CD14-positive monocyte (primary cell): ENCODE data around the gene RAB11FIP4. TPM values are rescaled to one million over a fixed set of nuclear protein-coding genes. Genes with fewer than 3 reads are reported as not detected.

Experiments used
- DNase-seq, 3 donors: peaks; one replicate each; pipeline ENCODE4 v3.0.0-alpha.2; 2011 to 2022
- H2AFZ ChIP-seq: 2 replicates; pipeline ENCODE4 v1.6.0; 2012; ENCODE audit warnings: mild to moderate bottlenecking, low read depth, low read length, inconsistent platforms; ENCODE audit not compliant: insufficient read depth, poor library complexity, severe bottlenecking
- H3K27ac ChIP-seq, 2 donors: 1 replicate in 1 of 2; 2 replicates in 1 of 2; pipeline ENCODE4 v1.5.1; 2012 to 2013; ENCODE audit warnings: low read length in 2 of 2, control low read depth in 1 of 2, inconsistent platforms in 1 of 2, low read depth in 1 of 2, mild to moderate bottlenecking in 1 of 2
- H3K27me3 ChIP-seq, 2 donors: one replicate each; pipeline versions ENCODE4 v1.6.0 to v1.6.1; 2011 to 2013; ENCODE audit warnings: low read length in 2 of 2; ENCODE audit not compliant: control insufficient read depth in 2 of 2, insufficient read depth in 2 of 2
- H3K36me3 ChIP-seq, 2 donors: replicated peaks in 1 of 2; 1 replicate in 1 of 2; 2 replicates in 1 of 2; pipeline versions ENCODE4 v1.5.1 to v1.6.1; 2012 to 2013; ENCODE audit warnings: low read length in 2 of 2, control low read depth in 1 of 2, inconsistent platforms in 1 of 2, mild to moderate bottlenecking in 1 of 2; ENCODE audit not compliant: insufficient read depth in 2 of 2, control insufficient read depth in 1 of 2
- H3K4me1 ChIP-seq, 2 donors: 1 replicate in 1 of 2; 2 replicates in 1 of 2; pipeline versions ENCODE4 v1.5.1 to v1.6.1; 2012 to 2013; ENCODE audit warnings: low read length in 2 of 2, control low read depth in 1 of 2, inconsistent platforms in 1 of 2, mild to moderate bottlenecking in 1 of 2, moderate library complexity in 1 of 2; ENCODE audit not compliant: insufficient read depth in 2 of 2, control insufficient read depth in 1 of 2
- H3K4me2 ChIP-seq: replicated peaks from 2 replicates; pipeline ENCODE3; 2012; ENCODE audit warnings: low read length, moderate library complexity, mild to moderate bottlenecking; ENCODE audit not compliant: poor library complexity, severe bottlenecking; ENCODE audit errors: extremely low read depth
- H3K4me3 ChIP-seq, 3 experiments: fragments of 200-600 bp in 1 of 3; sonication (generic) in 1 of 3; replicated peaks in 1 of 3; 1 replicate in 2 of 3; 2 replicates in 1 of 3; pipeline ENCODE4 v1.5.1; 2011 to 2013; ENCODE audit warnings: low read length in 3 of 3, mild to moderate bottlenecking in 3 of 3, control low read depth in 2 of 3, low read depth in 2 of 3, inconsistent platforms in 1 of 3, moderate library complexity in 1 of 3
- H3K79me2 ChIP-seq: 2 replicates; pipeline ENCODE4 v1.6.0; 2012; ENCODE audit warnings: mild to moderate bottlenecking, control low read depth, inconsistent platforms, low read length, moderate library complexity; ENCODE audit not compliant: insufficient read depth
- H3K9ac ChIP-seq: 2 replicates; pipeline ENCODE4 v1.6.0; 2017; ENCODE audit warnings: low read length, mild to moderate bottlenecking; ENCODE audit not compliant: insufficient read depth, poor library complexity, severe bottlenecking
- H3K9me3 ChIP-seq, 2 donors: replicated peaks in 1 of 2; 1 replicate in 1 of 2; 2 replicates in 1 of 2; pipeline versions ENCODE4 v1.5.1 to v1.6.1; 2012 to 2013; ENCODE audit warnings: low read length in 2 of 2, control low read depth in 1 of 2; ENCODE audit not compliant: control insufficient read depth in 1 of 2, insufficient read depth in 1 of 2
- H4K20me1 ChIP-seq: 2 replicates; pipeline ENCODE4 v1.6.0; 2012; ENCODE audit warnings: mild to moderate bottlenecking, low read length, control low read depth, moderate library complexity; ENCODE audit not compliant: insufficient read depth
- H3K27ac Mint-ChIP-seq, 7 donors: one replicate each; pipeline ENCODE4 v1.8.0; 2020; ENCODE audit warnings: mild to moderate bottlenecking in 7 of 7, mixed read lengths in 7 of 7, moderate library complexity in 6 of 7, inconsistent platforms in 2 of 7
- H3K27me3 Mint-ChIP-seq, 3 donors: one replicate each; pipeline ENCODE4 v1.8.0; 2021 to 2022; ENCODE audit warnings: low read depth in 3 of 3, mild to moderate bottlenecking in 3 of 3, mixed read lengths in 3 of 3, moderate library complexity in 3 of 3, inconsistent platforms in 1 of 3
- H3K36me3 Mint-ChIP-seq, 2 donors: one replicate each; pipeline ENCODE4 v1.8.0; 2020; ENCODE audit warnings: mixed read lengths in 2 of 2, inconsistent platforms in 1 of 2, mild to moderate bottlenecking in 1 of 2
- H3K4me1 Mint-ChIP-seq: one replicate; pipeline ENCODE4 v1.8.0; 2020; ENCODE audit warnings: mild to moderate bottlenecking, mixed read lengths
- H3K4me3 Mint-ChIP-seq, 2 donors: one replicate each; pipeline ENCODE4 v1.8.0; 2020; ENCODE audit warnings: mild to moderate bottlenecking in 2 of 2, mixed read lengths in 2 of 2, moderate library complexity in 1 of 2
- H3K9me3 Mint-ChIP-seq, 7 donors: one replicate each; pipeline ENCODE4 v1.8.0; 2020 to 2022; ENCODE audit warnings: mixed read lengths in 7 of 7, mild to moderate bottlenecking in 6 of 7, moderate library complexity in 6 of 7, inconsistent platforms in 2 of 7
- CTCF ChIP-seq: fragments of 200-600 bp; IDR thresholded peaks from one replicate; pipeline ENCODE4 v1.8.0; 2022; ENCODE audit warnings: antibody characterized with exemption, mild to moderate bottlenecking
- WGBS: methylation state at CpG from one replicate; pipeline ENCODE4 v1.1.5; 2013; ENCODE audit warnings: missing lambda C conversion rate; ENCODE audit not compliant: insufficient coverage; 5-methylcytosine and 5-hydroxymethylcytosine counted together
- intact Hi-C, 2 donors: fragments of 100-400 bp; cut with micrococcal nuclease; formaldehyde crosslinking; loops; one replicate each; pipeline versions ENCODE4 v1.15.0 to v1.15.1; 2023
- polyA plus RNA-seq, 3 donors: library from polyadenylated mRNA; depleted of rRNA in 1 of 3; unstranded in 2 of 3; stranded (reverse) in 1 of 3; fragments of 300-500 nt in 2 of 3; fragments of >200 nt in 1 of 3; fragmentation: Illumina TruSeq in 2 of 3; gene quantifications; 1 replicate in 2 of 3; 2 replicates in 1 of 3; pipeline ENCODE4 v1.2.3, GENCODE V29; 2012 to 2021

Gene RAB11FIP4
- polyA plus RNA-seq, 3 donors: 10.4 to 21.9 (median 16.2) TPM

GRCh38 chr17:31524926-31525800 is 133.7 kb downstream of the RAB11FIP4 start:
- Mint-ChIP-seq H3K4me1 (peaks cover 3% of the 10 kb centered on the region), H3K4me3 (no peak overlapping the region), H3K27ac (peak overlapping the region in 2 of 7 donors; percentile 56 to 63), H3K9me3 (peaks cover 0 to 14% (median 9%) of the 10 kb centered on the region in 7 donors), H3K36me3 (peaks cover 50 to 62% of the 10 kb centered on the region in 2 donors), H3K27me3 (peaks cover 1 to 3% (median 1%) of the 10 kb centered on the region in 3 donors)
- peak; percentile 97 for TF ChIP-seq CTCF
- Histone ChIP-seq H3K36me3 (peaks cover 48 to 84% of the 10 kb centered on the region in 2 donors), H3K4me2 (no peak overlapping the region), H3K9me3 (peaks cover 0 to 10% of the 10 kb centered on the region in 2 donors), H3K27me3 (no peaks in the 10 kb centered on the region), H3K4me1 (no peaks in the 10 kb centered on the region), H3K79me2 (no peaks in the 10 kb centered on the region), H4K20me1 (peaks cover 13% of the 10 kb centered on the region), H3K27ac (no peak overlapping the region), H3K9ac (no peak overlapping the region), H2AFZ (no peak overlapping the region), H3K4me3 (no peak overlapping the region)
- intact Hi-C loops: loop anchor here (1.0 to 2.0 kb wide), 3 partner anchors 88 to 318 kb away; no protein-coding TSS in a partner anchor
- WGBS: 82% methylated on average over 24 of the region's 31 CpGs
- peak; percentile 68 to 76 (median 75) for DNase-seq

- peaks cover 52 to 91% of the 10 kb centered on the region in 2 donors for H3K36me3 ChIP-seq
- intact Hi-C loops: loop anchor here (1.0 to 2.0 kb wide), 3 partner anchors 89 to 317 kb away; no protein-coding TSS in a partner anchor
- no peak for DNase-seq
- H3K9me3 ChIP-seq: peaks cover 0 to 10% of the 10 kb centered on the region in 2 donors
- Mint-ChIP-seq H3K4me1 (peaks cover 3% of the 10 kb centered on the region), H3K27ac (no peak overlapping the region), H3K27me3 (peaks cover 0 to 3% (median 0%) of the 10 kb centered on the region in 3 donors), H3K9me3 (peaks cover 0 to 14% (median 7%) of the 10 kb centered on the region in 7 donors), H3K36me3 (peaks cover 56 to 68% of the 10 kb centered on the region in 2 donors), H3K4me3 (no peak overlapping the region)
- H3K9ac ChIP-seq: no peak overlapping the region
- H4K20me1 ChIP-seq: peaks cover 13% of the 10 kb centered on the region
- no peaks in the 10 kb centered on the region for H3K27me3 ChIP-seq
- no peak overlapping the region for H3K4me2 ChIP-seq
- no peak overlapping the region for H3K4me3 ChIP-seq
- 96% methylated on average over 12 of the region's 21 CpGs for WGBS
- no peaks in the 10 kb centered on the region for H3K4me1 ChIP-seq
- no peak for TF ChIP-seq CTCF
- H3K27ac ChIP-seq: no peak overlapping the region
- H3K79me2 ChIP-seq: no peaks in the 10 kb centered on the region
- H2AFZ ChIP-seq: no peak overlapping the region
These were observed 134.5 kb downstream of the RAB11FIP4 start for GRCh38 chr17:31525801-31526549.
